ENCODE data around the gene PLA2G2F.

The PLA2G2F gene

GRCh38 chr1:20179371-20180128 is 40.4 kb downstream of the PLA2G2F start:
- no peak overlapping the region for H3K4me3 ChIP-seq (ENCODE audit: low read depth, low read length)
- no peak for TF ChIP-seq CTCF (IDR thresholded peaks at IDR 0.05; ENCODE audit: control insufficient read depth, extremely low read depth, insufficient read depth)
- DNase-seq (ENCODE audit: low read depth): no peak

- DNase-seq (ENCODE audit: low read depth): no peak
- no peak overlapping the region for H3K4me3 ChIP-seq (ENCODE audit: low read depth, low read length)
- no peak for TF ChIP-seq CTCF (IDR thresholded peaks at IDR 0.05; ENCODE audit: control insufficient read depth, extremely low read depth, insufficient read depth)
Measured at GRCh38 chr1:20180129-20180843, 41.2 kb downstream of the PLA2G2F start.

- no peak overlapping the region for H3K4me3 ChIP-seq (ENCODE audit: low read depth, low read length)
- no peak for TF ChIP-seq CTCF (IDR thresholded peaks at IDR 0.05; ENCODE audit: control insufficient read depth, extremely low read depth, insufficient read depth)
- DNase-seq (ENCODE audit: low read depth): no peak
Measured at GRCh38 chr1:20180844-20181207, 41.7 kb downstream of the PLA2G2F start.

GRCh38 chr1:20182415-20182814 is 43.3 kb downstream of the PLA2G2F start:
- no peak for TF ChIP-seq CTCF (IDR thresholded peaks at IDR 0.05; ENCODE audit: control insufficient read depth, extremely low read depth, insufficient read depth)
- DNase-seq (ENCODE audit: low read depth): no peak
- no peak overlapping the region for H3K4me3 ChIP-seq (ENCODE audit: low read depth, low read length)

- H3K4me3 ChIP-seq (ENCODE audit: low read depth, low read length): no peak overlapping the region
- TF ChIP-seq CTCF (IDR thresholded peaks at IDR 0.05; ENCODE audit: control insufficient read depth, extremely low read depth, insufficient read depth): no peak
- no peak for DNase-seq (ENCODE audit: low read depth)
Measured at GRCh38 chr1:20183035-20183434, 43.9 kb downstream of the PLA2G2F start.

- no peak for DNase-seq (ENCODE audit: low read depth)
- no peak overlapping the region for H3K4me3 ChIP-seq (ENCODE audit: low read depth, low read length)
- no peak for TF ChIP-seq CTCF (IDR thresholded peaks at IDR 0.05; ENCODE audit: control insufficient read depth, extremely low read depth, insufficient read depth)
Measured at GRCh38 chr1:20183616-20184271, 44.6 kb downstream of the PLA2G2F start.

Data from LNCaP clone FGC (cell line).